GM23248 (cell line): ENCODE measurements around the gene DISP2.

ENCODE experiments used
- EZH2 ChIP-seq: fragments of 200-600 bp; sonication (generic); IDR thresholded peaks from 2 replicates; pipeline ENCODE4 v1.6.1; 2018; ENCODE audit warnings: antibody characterized with exemption, mild to moderate bottlenecking; ENCODE audit not compliant: insufficient read depth, poor library complexity, severe bottlenecking
- EZH2phosphoT487 ChIP-seq: fragments of 200-600 bp; sonication (generic); IDR thresholded peaks from 2 replicates; pipeline ENCODE4 v1.6.1; 2018; ENCODE audit warnings: antibody characterized with exemption, moderate library complexity, mild to moderate bottlenecking, low read depth; ENCODE audit not compliant: insufficient read depth

DNA sequence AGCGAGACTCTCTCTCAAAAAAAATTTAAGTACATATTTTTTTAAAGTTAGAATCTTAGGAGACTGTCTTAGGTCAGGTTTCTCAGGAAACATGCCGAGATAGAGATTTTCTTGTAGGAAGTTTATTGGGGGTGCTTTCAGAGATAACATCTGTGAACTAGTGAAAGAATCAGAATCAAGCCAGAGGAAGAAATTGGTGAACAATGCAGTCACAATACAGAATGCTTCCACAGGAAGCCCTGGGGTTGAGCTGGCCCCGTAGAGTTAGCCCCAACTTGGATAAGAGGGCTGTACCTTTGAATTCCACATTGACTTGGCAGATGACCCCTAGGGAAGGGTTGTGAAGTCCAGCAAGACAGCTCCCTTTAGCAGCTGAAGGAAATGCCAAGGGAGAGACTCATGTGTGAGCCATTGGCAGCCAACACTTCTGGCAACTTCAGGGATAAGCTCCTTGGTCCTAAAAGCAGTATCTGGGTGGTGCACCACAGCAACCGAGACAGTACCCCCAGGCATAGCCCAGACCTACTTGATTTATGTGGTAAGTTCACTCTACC, 43.2 kb upstream of the DISP2 start:
- TF ChIP-seq EZH2 (no peak), EZH2phosphoT487 (no peak)
